Chondrocyte (in vitro differentiated cells): ENCODE results near the gene LNPK. TPM values are rescaled to one million over a fixed set of nuclear protein-coding genes. Genes with fewer than 3 reads are reported as not detected.
"Not testable (repeated sequence)": the region's sequence is repeated elsewhere in the genome, so short reads cannot be mapped to it uniquely, and the experiment has no call there.

Source experiments
- DNase-seq: peaks from one replicate; pipeline ENCODE4 v3.0.0; 2021; ENCODE audit warnings: mixed read lengths, low spot score
- H3K27ac Mint-ChIP-seq: one replicate; pipeline ENCODE4 v1.8.0; 2021; ENCODE audit warnings: mild to moderate bottlenecking, moderate library complexity, mixed read lengths; ENCODE audit not compliant: unreplicated experiment
- H3K27me3 Mint-ChIP-seq: 2 replicates; pipeline ENCODE4 v1.8.0; 2021; ENCODE audit warnings: low read depth, mixed read lengths
- H3K36me3 Mint-ChIP-seq: 2 replicates; pipeline ENCODE4 v1.8.0; 2021; ENCODE audit warnings: low read depth, mixed read lengths
- H3K4me1 Mint-ChIP-seq: 2 replicates; pipeline ENCODE4 v1.8.0; 2021; ENCODE audit warnings: low read depth, mild to moderate bottlenecking, mixed read lengths
- H3K4me3 Mint-ChIP-seq: one replicate; pipeline ENCODE4 v1.8.0; 2021; ENCODE audit warnings: mild to moderate bottlenecking, moderate library complexity, mixed read lengths; ENCODE audit not compliant: unreplicated experiment
- H3K9me3 Mint-ChIP-seq: 2 replicates; pipeline ENCODE4 v1.8.0; 2021; ENCODE audit warnings: low read depth, mixed read lengths
- total RNA-seq: library from RNA; stranded (reverse); gene quantifications from 3 replicates; pipeline ENCODE4 v1.2.1, GENCODE V29; 2021
- TF ChIP-seq, protein P1 (sequence below): fragments of 200-600 bp; sonication (generic); IDR thresholded peaks from 2 replicates; pipeline ENCODE4 v1.5.0; 2021; ENCODE audit warnings: antibody characterized with exemption, mild to moderate bottlenecking, moderate library complexity

The LNPK gene
- total RNA-seq, 1 donor from 2014 or later: 51.0 TPM

DNA sequence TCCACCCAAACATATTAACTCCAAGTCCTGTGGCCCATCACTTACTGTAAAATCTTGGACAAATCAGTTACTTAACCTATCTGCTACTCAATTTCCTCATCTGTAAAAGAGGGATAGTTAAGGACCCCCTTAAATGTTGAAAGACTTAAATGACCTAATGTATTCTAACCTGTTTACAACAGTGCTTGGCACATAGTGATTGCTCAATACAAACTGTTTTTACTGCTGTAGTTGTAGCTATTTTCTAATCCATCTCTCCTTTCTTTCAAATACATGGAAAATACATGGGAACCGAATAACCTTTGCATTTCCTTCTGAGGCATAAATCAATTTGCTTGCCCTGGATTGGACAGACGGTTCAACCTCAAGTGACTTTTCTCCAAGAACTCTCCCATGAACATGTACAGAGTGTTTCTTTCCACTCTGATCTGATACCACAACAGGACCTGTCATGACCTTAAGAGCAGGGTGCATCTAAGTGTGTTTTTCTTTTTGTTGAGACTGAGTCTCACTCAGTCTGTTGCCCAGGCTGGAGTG lies 2.7 kb downstream of the LNPK start:
- TF ChIP-seq, protein P1, sequence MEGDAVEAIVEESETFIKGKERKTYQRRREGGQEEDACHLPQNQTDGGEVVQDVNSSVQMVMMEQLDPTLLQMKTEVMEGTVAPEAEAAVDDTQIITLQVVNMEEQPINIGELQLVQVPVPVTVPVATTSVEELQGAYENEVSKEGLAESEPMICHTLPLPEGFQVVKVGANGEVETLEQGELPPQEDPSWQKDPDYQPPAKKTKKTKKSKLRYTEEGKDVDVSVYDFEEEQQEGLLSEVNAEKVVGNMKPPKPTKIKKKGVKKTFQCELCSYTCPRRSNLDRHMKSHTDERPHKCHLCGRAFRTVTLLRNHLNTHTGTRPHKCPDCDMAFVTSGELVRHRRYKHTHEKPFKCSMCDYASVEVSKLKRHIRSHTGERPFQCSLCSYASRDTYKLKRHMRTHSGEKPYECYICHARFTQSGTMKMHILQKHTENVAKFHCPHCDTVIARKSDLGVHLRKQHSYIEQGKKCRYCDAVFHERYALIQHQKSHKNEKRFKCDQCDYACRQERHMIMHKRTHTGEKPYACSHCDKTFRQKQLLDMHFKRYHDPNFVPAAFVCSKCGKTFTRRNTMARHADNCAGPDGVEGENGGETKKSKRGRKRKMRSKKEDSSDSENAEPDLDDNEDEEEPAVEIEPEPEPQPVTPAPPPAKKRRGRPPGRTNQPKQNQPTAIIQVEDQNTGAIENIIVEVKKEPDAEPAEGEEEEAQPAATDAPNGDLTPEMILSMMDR: no peak
- H3K27me3 Mint-ChIP-seq: no peaks in the 10 kb centered on the region
- H3K27ac Mint-ChIP-seq: no peak overlapping the region
- H3K9me3 Mint-ChIP-seq: no peaks in the 10 kb centered on the region
- no peak for DNase-seq
- no peak overlapping the region for H3K4me3 Mint-ChIP-seq
- no peaks in the 10 kb centered on the region for H3K36me3 Mint-ChIP-seq
- H3K4me1 Mint-ChIP-seq: peaks cover 26% of the 10 kb centered on the region

DNA sequence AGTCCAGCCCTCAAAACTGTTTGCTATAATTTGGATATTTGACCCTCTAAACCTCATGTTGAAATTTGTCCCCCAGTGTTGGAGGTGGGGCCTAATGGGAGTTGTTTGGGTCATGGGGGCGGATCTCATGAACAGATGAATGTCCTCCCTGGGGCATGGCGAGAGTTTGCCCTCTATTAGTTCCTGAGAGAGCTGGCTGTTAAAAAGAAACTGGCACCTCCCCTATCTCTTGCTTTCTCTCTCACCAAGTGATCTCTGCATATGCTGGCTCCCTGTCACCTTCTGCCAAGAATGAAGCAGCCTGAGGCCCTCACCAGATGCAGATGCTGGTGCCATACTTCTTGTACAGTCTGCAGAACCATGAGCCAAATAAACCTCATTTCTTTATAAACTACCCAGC lies 12.0 kb downstream of the LNPK start:
- peaks cover 7% of the 10 kb centered on the region for H3K36me3 Mint-ChIP-seq
- no peak overlapping the region for H3K27ac Mint-ChIP-seq
- no peak overlapping the region for H3K4me3 Mint-ChIP-seq
- no peaks in the 10 kb centered on the region for H3K4me1 Mint-ChIP-seq
- no peaks in the 10 kb centered on the region for H3K27me3 Mint-ChIP-seq
- TF ChIP-seq, protein P1: no peak
- no peaks in the 10 kb centered on the region for H3K9me3 Mint-ChIP-seq
- DNase-seq: no peak

DNA sequence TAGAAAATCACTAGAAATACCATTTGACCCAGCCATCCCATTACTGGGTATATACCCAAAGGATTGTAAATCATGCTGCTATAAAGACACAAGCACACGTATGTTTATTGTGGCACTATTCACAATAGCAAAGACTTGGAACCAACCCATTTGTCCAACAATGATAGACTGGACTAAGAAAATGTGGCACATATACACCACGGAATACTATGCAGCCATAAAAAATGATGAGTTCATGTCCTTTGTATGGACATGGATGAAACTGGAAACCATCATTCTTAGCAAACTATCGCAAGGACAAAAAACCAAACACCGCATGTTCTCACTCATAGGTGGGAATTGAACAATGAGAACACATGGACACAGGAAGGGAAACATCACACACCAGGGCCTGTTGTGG lies 14.9 kb downstream of the LNPK start:
- H3K27ac Mint-ChIP-seq, H3K27me3 Mint-ChIP-seq, H3K9me3 Mint-ChIP-seq, H3K4me3 Mint-ChIP-seq, H3K36me3 Mint-ChIP-seq, H3K4me1 Mint-ChIP-seq, DNase-seq: not testable (repeated sequence)

DNA sequence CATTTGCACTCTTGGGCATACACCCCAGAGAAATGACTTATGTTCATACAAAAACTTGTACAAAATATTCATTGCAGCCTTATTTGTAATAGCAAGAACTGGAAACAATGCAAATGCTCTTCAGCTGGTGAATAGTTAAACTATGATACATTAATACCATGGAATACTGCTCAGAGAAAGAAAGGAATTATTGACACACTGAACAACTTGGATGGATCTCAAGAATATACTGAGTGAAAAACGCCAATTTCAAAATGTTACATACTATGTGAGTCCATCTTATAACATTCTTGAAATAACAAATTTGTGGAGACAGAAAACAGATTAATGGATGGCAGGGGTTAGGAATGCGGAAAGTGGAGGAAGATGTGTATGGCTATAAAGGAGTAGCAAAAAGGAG lies 17.2 kb downstream of the LNPK start:
- Mint-ChIP-seq H3K27ac (no peak overlapping the region), H3K36me3 (peaks cover 10% of the 10 kb centered on the region)
- TF ChIP-seq, protein P1: no peak

DNA sequence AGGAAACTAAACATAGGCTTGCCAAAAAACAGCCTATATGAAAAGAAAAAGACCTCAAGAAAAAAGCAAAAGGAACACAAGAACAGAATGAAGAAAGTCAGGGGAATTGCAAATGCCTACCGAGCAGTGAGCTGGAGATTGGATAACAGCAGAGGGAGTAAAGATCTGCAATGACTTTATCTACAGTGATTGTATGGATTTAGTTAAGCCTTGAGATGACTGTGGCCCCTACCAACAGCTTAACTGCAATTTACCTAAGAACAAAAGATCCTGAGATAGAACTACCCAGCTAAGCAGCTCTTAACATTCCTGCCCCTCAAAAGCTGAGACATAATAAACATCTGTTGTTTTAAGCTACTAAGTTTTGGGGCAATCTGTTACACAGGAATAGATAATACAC lies 20.5 kb downstream of the LNPK start:
- Mint-ChIP-seq H3K4me3 (no peak overlapping the region), H3K36me3 (peaks cover 19% of the 10 kb centered on the region), H3K9me3 (no peaks in the 10 kb centered on the region), H3K4me1 (peaks cover 4% of the 10 kb centered on the region), H3K27ac (no peak overlapping the region), H3K27me3 (no peaks in the 10 kb centered on the region)
- no peak for DNase-seq
- TF ChIP-seq, protein P1: no peak

More for the DNA sequence above, 17.2 kb downstream of the LNPK start:
- no peak for DNase-seq
- H3K4me1 Mint-ChIP-seq: no peaks in the 10 kb centered on the region
- no peak overlapping the region for H3K4me3 Mint-ChIP-seq
- no peaks in the 10 kb centered on the region for H3K9me3 Mint-ChIP-seq
- no peaks in the 10 kb centered on the region for H3K27me3 Mint-ChIP-seq

DNA sequence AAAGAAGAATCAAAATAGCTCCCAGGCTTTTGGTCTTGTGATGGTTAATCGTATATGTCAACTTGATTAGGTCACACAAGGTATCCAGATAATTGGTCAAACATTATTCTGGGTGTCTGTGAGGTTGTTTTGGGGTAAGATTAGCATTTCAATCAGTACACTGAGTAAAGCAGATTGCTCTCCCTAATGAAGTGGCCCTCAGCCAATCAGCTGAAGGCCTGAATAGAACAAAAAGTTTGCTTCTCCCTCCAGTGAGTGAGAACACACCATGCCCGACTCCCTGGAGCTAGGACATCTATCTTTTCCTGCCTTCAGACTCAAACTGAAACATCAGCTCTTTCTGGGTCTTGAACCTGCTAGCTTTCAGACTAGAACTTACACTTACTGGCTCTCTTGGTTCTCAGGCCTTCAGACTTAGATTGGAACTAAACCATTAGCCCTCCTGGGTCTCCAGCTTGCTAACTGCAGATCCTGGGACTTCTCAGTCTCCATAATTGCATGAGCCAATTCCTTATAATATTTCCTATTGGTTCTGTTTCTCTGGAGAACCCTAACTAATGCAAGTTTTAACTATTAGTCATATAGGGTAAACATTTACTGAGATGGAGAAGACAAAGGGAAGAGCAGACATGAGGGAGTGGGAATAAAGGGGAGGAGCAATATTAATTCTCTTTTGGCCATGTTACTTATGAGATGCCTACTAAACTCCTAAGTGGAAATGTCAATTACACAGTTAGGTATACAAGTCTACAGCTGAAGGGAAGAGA lies 25.5 kb downstream of the LNPK start:
- peaks cover 29% of the 10 kb centered on the region for H3K36me3 Mint-ChIP-seq
- H3K27me3 Mint-ChIP-seq: no peaks in the 10 kb centered on the region
- H3K27ac Mint-ChIP-seq: no peak overlapping the region
- no peak overlapping the region for H3K4me3 Mint-ChIP-seq
- H3K4me1 Mint-ChIP-seq: peaks cover 5% of the 10 kb centered on the region
- TF ChIP-seq, protein P1: no peak
- no peak for DNase-seq
- peaks cover 6% of the 10 kb centered on the region for H3K9me3 Mint-ChIP-seq
